ENCODE data around the gene NASP. TPM values are rescaled to one million over a fixed set of nuclear protein-coding genes. Genes with fewer than 3 reads are reported as not detected.
"Not testable (repeated sequence)": the region's sequence is repeated elsewhere in the genome, so short reads cannot be mapped to it uniquely, and the experiment has no call there.

The NASP gene
- total and polyA plus RNA-seq, 12 donors: 26.6 to 127 (median 31.1) TPM

- intact Hi-C loops (cut with DNase I): loop anchor here in 3 of 10 donors (10.0 kb wide), 3 partner anchors 55 to 95 kb away; partner anchors contain the start of genes GPBP1L1 (in 1 of the 3) and TMEM69 (in 1 of the 3)
- H3K27me3 ChIP-seq: no peaks in the 10 kb centered on the region
- peaks cover 0 to 39% (median 4%) of the 10 kb centered on the region in 9 donors for H3K36me3 ChIP-seq
- 50 to 67% methylated on average over 1 of the region's 1 CpG for whole genome bisulfite sequencing, 2 donors
- ATAC-seq: peak in 2 of 8 donors; percentile 3 to 10
- peak overlapping the region in 3 of 10 donors; percentile 19 to 36 (median 35) for H3K4me3 ChIP-seq
- peak overlapping the region in 4 of 10 donors; percentile 2 to 40 (median 35) for H3K27ac ChIP-seq
- DNase-seq: no peak
- H3K9me3 ChIP-seq: no peaks in the 10 kb centered on the region
- peaks cover 6 to 25% (median 21%) of the 10 kb centered on the region in 9 donors for H3K4me1 ChIP-seq
- TF ChIP-seq, protein P1, sequence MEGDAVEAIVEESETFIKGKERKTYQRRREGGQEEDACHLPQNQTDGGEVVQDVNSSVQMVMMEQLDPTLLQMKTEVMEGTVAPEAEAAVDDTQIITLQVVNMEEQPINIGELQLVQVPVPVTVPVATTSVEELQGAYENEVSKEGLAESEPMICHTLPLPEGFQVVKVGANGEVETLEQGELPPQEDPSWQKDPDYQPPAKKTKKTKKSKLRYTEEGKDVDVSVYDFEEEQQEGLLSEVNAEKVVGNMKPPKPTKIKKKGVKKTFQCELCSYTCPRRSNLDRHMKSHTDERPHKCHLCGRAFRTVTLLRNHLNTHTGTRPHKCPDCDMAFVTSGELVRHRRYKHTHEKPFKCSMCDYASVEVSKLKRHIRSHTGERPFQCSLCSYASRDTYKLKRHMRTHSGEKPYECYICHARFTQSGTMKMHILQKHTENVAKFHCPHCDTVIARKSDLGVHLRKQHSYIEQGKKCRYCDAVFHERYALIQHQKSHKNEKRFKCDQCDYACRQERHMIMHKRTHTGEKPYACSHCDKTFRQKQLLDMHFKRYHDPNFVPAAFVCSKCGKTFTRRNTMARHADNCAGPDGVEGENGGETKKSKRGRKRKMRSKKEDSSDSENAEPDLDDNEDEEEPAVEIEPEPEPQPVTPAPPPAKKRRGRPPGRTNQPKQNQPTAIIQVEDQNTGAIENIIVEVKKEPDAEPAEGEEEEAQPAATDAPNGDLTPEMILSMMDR (IDR thresholded peaks at IDR 0.05): no peak
These were observed 6.0 kb downstream of the NASP start for GRCh38 chr1:45589861-45590260.

DNA sequence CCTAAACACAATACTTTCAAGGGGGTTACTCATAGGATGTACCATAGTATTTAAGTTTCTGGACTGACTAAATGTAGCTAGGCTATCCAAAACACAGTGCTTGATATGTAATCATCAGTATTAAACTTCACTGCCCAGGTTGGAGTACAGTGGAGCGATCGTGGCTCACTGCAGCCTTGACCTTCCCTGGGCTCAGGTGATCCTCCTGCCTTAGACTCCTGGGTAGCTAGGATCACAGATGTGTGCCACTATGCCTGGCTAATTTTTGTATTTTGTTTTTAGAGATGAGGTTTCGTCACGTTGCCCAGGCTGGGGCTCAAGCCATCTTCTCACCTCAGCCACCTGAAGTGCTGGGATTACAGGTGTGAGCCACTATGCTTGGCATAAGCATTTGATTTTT, 10.6 kb downstream of the NASP start:
- Histone ChIP-seq H3K4me1 (peaks cover 0 to 8% (median 0%) of the 10 kb centered on the region in 9 donors), H3K36me3 (peaks cover 0 to 55% (median 4%) of the 10 kb centered on the region in 9 donors), H3K4me3 (no peak overlapping the region), H3K27ac (no peak overlapping the region), H3K27me3 (no peaks in the 10 kb centered on the region), H3K9me3 (no peaks in the 10 kb centered on the region)
- DNase-seq: no peak
- 84 to 91% methylated on average over 4 of the region's 4 CpGs for WGBS, 2 donors
- intact Hi-C loops (cut with DNase I): loop anchor here in 1 of 10 donors (10.0 kb wide), 1 partner anchor 50 kb away; no protein-coding TSS in a partner anchor
- ATAC-seq: no peak
- TF ChIP-seq, protein P1 (IDR thresholded peaks at IDR 0.05): no peak

DNA sequence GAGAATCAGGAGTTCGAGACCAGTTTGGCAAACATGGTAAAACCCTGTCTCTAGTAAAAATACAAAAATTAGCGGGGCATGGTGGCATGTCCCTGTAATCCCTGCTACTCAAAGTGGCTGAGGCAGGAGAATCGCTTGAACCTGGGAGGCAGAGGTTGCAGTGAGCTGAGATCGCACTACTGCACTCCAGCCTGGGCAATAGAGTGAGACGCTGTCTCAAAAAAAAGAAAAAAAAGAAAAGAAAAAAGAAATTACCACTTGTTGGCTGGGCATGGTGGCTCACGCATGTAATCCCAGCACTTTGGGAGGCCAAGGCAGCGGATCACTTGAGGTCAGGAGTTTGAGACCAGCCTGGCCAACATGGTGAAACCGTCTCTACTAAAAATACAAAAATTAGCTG, 12.9 kb downstream of the NASP start:
- WGBS, 2 donors: 97 to 98% methylated on average over 8 of the region's 8 CpGs
- peaks cover 0 to 51% (median 4%) of the 10 kb centered on the region in 9 donors for H3K36me3 ChIP-seq
- not testable (repeated sequence) for H3K27me3 ChIP-seq, ATAC-seq, H3K4me3 ChIP-seq, H3K4me1 ChIP-seq, H3K27ac ChIP-seq, DNase-seq, H3K9me3 ChIP-seq
- intact Hi-C loops (cut with DNase I): loop anchor here in 1 of 10 donors (10.0 kb wide), 1 partner anchor 48 kb away; no protein-coding TSS in a partner anchor

DNA sequence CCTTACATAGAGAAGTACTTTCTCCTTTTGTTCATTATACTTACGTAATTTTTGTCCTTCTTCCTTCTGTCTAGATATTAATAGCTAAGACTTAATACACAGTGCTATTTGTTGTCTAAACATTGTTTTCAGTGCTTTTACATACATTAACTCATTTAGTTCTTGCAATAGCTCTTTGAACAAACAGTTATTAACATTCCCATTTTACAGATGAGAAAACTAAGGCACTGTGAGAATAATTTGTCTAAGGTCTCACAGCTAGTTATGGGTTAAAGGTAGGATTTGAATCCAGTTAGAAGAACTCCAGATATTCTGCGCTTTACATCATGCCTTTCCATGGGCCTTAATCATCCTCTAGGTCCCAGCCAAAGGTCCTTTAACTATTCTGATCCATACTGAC, 20.4 kb downstream of the NASP start:
- TF ChIP-seq, protein P1 (IDR thresholded peaks at IDR 0.05): no peak
- Histone ChIP-seq H3K4me3 (no peak overlapping the region), H3K27ac (no peak overlapping the region), H3K36me3 (peaks cover 0 to 64% (median 8%) of the 10 kb centered on the region in 9 donors), H3K9me3 (no peaks in the 10 kb centered on the region), H3K27me3 (no peaks in the 10 kb centered on the region), H3K4me1 (peaks cover 0 to 27% (median 8%) of the 10 kb centered on the region in 9 donors)
- ATAC-seq (no peak), DNase-seq (no peak)
- 94 to 97% methylated on average over 2 of the region's 2 CpGs for WGBS, 2 donors
- intact Hi-C loops (cut with DNase I): no loop called here

- TF ChIP-seq, protein P1 (IDR thresholded peaks at IDR 0.05): no peak
- 66 to 70% methylated on average over 6 of the region's 6 CpGs for WGBS, 2 donors
- H3K4me3 ChIP-seq: peak overlapping the region in 1 of 10 donors; percentile 28
- no peaks in the 10 kb centered on the region for H3K9me3 ChIP-seq
- peak overlapping the region in 2 of 10 donors; percentile 50 to 78 for H3K27ac ChIP-seq
- peaks cover 0 to 89% (median 16%) of the 10 kb centered on the region in 9 donors for H3K36me3 ChIP-seq
- ATAC-seq (peak in 5 of 8 donors; percentile 35 to 59 (median 46)), DNase-seq (no peak)
- intact Hi-C loops (cut with DNase I): no loop called here
- peaks cover 0 to 28% (median 8%) of the 10 kb centered on the region in 9 donors for H3K4me1 ChIP-seq
- no peaks in the 10 kb centered on the region for H3K27me3 ChIP-seq
These were observed 23.7 kb downstream of the NASP start for GRCh38 chr1:45607404-45608074.
